Tibial artery (tissue), 4 donors: Measurements from ENCODE around the gene MIXL1.
"Not testable (repeated sequence)": the region's sequence is repeated elsewhere in the genome, so short reads cannot be mapped to it uniquely, and the experiment has no call there.

ENCODE experiments used
- DNase-seq, 2 donors: peaks; one replicate each; pipeline ENCODE4 v3.0.0-alpha.2; 2019
- H3K27ac ChIP-seq, 2 donors: fragments of 200-600 bp; sonication (generic) in 1 of 2; 1 replicate in 1 of 2; 2 replicates in 1 of 2; pipeline ENCODE4 v1.5.1; 2018 to 2019; ENCODE audit warnings: mild to moderate bottlenecking in 1 of 2
- H3K27me3 ChIP-seq, 2 donors: fragments of 200-600 bp; sonication (generic) in 1 of 2; one replicate each; pipeline versions ENCODE4 v1.5.1 to v1.6.0; 2016 to 2019
- H3K36me3 ChIP-seq, 3 donors: fragments of 200-600 bp; sonication (generic) in 2 of 3; one replicate each; pipeline ENCODE4 v1.5.1; 2016 to 2019; ENCODE audit warnings: mild to moderate bottlenecking in 2 of 3
- H3K4me1 ChIP-seq, 4 donors: fragments of 200-600 bp; sonication (generic) in 2 of 4; 1 replicate in 3 of 4; 2 replicates in 1 of 4; pipeline ENCODE4 v1.5.1; 2016 to 2019
- H3K4me3 ChIP-seq, 2 donors: fragments of 200-600 bp; sonication (generic) in 1 of 2; 1 replicate in 1 of 2; 2 replicates in 1 of 2; pipeline ENCODE4 v1.5.1; 2018 to 2019; ENCODE audit warnings: mild to moderate bottlenecking in 2 of 2
- H3K9me3 ChIP-seq, 3 donors: fragments of 200-600 bp; sonication (generic) in 1 of 3; one replicate each; pipeline ENCODE4 v1.5.1; 2016 to 2019
- intact Hi-C: fragments of 100-400 bp; cut with DNase I; formaldehyde crosslinking; loops from one replicate; pipeline ENCODE4 v1.15.0; 2023; ENCODE audit warnings: low total_unique reads
- TF ChIP-seq, protein P1 (sequence below), 2 experiments: fragments of 200-600 bp in 1 of 2; fragments of 450-650 bp in 1 of 2; IDR thresholded peaks; one replicate each; pipeline ENCODE4 v1.5.1; 2017 to 2019; ENCODE audit warnings: antibody characterized with exemption in 2 of 2, mild to moderate bottlenecking in 1 of 2, moderate library complexity in 1 of 2

MIXL1 gene

DNA sequence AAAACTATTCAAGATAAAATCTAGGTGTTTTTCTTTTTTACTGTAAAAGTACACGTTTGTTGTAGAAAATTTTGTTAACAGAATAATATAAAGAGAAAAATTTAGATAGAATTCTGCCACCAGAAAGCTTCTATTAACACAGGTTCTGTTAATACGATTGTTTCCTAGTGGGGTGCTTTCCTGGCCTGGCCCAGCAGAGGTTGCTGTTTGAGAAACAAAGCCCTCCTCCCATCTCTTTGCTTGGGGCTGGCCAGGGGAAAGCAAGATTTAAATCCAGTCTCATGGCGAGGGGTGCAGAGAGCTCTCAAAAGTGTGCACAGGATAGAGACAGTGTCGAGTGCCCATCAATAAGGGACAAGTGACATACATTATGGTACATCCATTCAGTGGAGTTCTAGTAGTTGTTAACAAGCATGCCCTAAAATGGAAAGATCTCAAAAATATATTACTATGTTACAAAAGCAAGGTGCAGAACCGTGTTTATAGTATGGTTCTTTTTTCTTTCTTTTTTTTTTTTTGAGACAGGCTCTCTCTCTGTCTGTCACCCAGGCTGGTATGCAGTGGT lies 22.4 kb upstream of the MIXL1 start:
- no peak for DNase-seq
- no peak overlapping the region for H3K27ac ChIP-seq
- H3K36me3 ChIP-seq = no peaks in the 10 kb centered on the region
- TF ChIP-seq, protein P1, sequence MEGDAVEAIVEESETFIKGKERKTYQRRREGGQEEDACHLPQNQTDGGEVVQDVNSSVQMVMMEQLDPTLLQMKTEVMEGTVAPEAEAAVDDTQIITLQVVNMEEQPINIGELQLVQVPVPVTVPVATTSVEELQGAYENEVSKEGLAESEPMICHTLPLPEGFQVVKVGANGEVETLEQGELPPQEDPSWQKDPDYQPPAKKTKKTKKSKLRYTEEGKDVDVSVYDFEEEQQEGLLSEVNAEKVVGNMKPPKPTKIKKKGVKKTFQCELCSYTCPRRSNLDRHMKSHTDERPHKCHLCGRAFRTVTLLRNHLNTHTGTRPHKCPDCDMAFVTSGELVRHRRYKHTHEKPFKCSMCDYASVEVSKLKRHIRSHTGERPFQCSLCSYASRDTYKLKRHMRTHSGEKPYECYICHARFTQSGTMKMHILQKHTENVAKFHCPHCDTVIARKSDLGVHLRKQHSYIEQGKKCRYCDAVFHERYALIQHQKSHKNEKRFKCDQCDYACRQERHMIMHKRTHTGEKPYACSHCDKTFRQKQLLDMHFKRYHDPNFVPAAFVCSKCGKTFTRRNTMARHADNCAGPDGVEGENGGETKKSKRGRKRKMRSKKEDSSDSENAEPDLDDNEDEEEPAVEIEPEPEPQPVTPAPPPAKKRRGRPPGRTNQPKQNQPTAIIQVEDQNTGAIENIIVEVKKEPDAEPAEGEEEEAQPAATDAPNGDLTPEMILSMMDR (IDR thresholded peaks at IDR 0.05) = no peak
- intact Hi-C loops = no loop called here
- no peaks in the 10 kb centered on the region for H3K4me1 ChIP-seq
- no peaks in the 10 kb centered on the region for H3K9me3 ChIP-seq
- peaks cover 0 to 13% of the 10 kb centered on the region in 2 donors for H3K27me3 ChIP-seq
- H3K4me3 ChIP-seq = no peak overlapping the region

DNA sequence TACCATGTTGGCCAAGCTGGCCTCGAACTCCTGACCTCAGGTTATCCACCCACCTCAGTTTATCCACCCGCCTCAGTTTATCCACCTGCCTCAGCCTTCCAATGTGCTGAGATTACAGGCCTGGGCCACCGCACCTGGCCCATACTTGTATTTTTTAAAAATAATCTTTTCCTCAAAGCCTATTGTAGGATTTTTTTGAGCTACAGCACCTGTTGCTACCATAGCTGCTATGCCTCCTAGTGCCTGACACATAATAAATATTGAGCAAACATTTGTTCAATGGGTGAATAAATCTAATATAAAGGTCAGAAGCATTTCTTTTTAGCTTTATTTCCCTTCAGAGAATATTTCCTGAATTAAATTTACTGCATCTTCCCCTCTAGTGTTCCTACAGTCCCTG lies 21.2 kb upstream of the MIXL1 start:
- Histone ChIP-seq H3K9me3 (no peaks in the 10 kb centered on the region), H3K27me3 (peaks cover 0 to 13% of the 10 kb centered on the region in 2 donors), H3K27ac (no peak overlapping the region), H3K36me3 (no peaks in the 10 kb centered on the region), H3K4me3 (no peak overlapping the region), H3K4me1 (no peaks in the 10 kb centered on the region)
- TF ChIP-seq, protein P1 (IDR thresholded peaks at IDR 0.05) = no peak
- DNase-seq = no peak
- intact Hi-C loops = no loop called here

DNA sequence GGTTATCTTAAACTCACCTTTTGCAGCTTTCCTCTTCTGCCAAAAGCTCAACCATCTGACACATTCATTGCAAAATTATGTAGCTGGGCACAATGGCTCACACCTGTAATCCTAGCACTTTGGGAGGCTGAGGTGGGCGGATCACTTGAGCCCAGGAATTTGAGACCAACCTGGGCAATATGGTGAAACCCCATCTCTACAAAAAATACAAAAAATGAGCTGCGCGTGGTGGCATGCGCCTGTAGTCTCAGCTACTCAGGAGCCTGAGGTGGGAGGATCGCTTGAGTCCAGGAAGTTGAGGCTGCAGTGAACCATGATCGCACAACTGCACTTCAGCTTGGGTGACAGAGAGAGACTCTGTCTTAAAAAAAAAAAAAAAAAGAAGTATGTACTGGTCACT lies 20.8 kb upstream of the MIXL1 start:
- H3K4me1 ChIP-seq, H3K9me3 ChIP-seq, H3K4me3 ChIP-seq, intact Hi-C loops, H3K36me3 ChIP-seq, H3K27ac ChIP-seq: not testable (repeated sequence)
- DNase-seq = peak in 1 of 2 donors; percentile 29
- H3K27me3 ChIP-seq = peaks cover 0 to 10% of the 10 kb centered on the region in 2 donors

DNA sequence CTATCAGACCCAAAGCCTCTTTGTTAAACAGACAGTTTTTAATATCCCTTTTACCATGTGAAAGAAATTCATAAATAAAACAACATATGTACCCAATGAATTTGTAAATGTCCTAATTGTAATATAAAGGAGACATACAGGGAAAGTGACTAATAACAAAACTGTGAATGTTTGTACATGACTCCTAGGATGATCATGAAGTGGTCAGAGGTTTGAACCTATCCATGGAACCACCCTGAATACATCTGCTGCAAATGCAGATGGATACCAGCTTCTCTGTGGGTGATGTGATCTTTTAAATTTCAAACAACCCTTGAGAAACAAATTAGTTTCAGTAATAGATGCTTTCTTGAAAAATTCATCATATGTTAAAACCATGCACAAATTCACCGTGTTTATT lies 20.2 kb upstream of the MIXL1 start:
- DNase-seq = no peak
- Histone ChIP-seq H3K36me3 (no peaks in the 10 kb centered on the region), H3K9me3 (no peaks in the 10 kb centered on the region), H3K4me1 (no peaks in the 10 kb centered on the region), H3K27ac (no peak overlapping the region), H3K4me3 (no peak overlapping the region), H3K27me3 (peaks cover 0 to 9% of the 10 kb centered on the region in 2 donors)
- TF ChIP-seq, protein P1 (IDR thresholded peaks at IDR 0.05) = no peak
- intact Hi-C loops = no loop called here

DNA sequence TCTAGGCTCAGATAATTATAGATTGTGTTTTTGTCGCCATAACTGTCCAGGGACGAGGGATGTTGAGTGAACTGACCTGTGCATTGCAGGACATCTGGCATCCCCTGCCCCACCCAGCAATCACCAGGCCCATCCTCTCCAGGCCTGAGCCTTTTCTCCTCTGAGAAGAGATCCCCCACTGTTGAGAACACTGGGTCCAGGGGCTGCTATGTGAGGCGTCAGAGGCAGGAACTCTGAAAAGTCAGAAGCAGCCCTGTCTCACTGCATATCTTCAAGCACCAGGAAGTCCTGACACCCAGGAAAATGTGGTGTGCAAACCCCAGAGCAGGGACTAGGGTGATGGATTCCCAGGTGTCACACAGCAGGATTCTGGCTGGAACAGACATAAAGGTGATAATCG lies 19.8 kb upstream of the MIXL1 start:
- Histone ChIP-seq H3K27ac (no peak overlapping the region), H3K27me3 (peaks cover 0 to 5% of the 10 kb centered on the region in 2 donors), H3K4me1 (no peaks in the 10 kb centered on the region), H3K36me3 (no peaks in the 10 kb centered on the region), H3K9me3 (no peaks in the 10 kb centered on the region), H3K4me3 (no peak overlapping the region)
- intact Hi-C loops = no loop called here
- DNase-seq = peak in 1 of 2 donors; percentile 37
- TF ChIP-seq, protein P1 (IDR thresholded peaks at IDR 0.05) = no peak

DNA sequence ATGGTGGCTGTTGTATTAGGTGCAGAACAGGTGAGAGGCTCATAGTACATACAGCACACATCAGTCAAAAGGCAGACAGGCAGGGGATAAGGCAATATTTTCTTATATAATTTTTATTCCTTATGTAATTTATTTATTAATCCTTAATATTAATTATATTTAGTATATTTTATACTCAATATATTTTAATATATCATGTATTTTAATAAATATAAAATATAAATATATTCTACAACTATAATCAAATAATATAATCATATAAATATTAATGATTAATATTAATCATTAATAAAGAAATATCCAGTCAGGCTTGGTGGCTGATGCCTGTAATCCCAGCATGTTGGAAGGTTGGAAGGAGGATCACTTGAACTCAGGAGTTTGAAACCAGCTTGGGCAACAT lies 19.3 kb upstream of the MIXL1 start:
- H3K27me3 ChIP-seq = peaks cover 0 to 5% of the 10 kb centered on the region in 2 donors
- no peaks in the 10 kb centered on the region for H3K9me3 ChIP-seq
- no peak for DNase-seq
- TF ChIP-seq, protein P1 (IDR thresholded peaks at IDR 0.05) = no peak
- intact Hi-C loops = no loop called here
- no peak overlapping the region for H3K27ac ChIP-seq
- H3K4me1 ChIP-seq = no peaks in the 10 kb centered on the region
- no peaks in the 10 kb centered on the region for H3K36me3 ChIP-seq
- no peak overlapping the region for H3K4me3 ChIP-seq
